Naive thymus-derived CD4-positive, alpha-beta T cell (primary cell): Measurements from ENCODE around the gene CRKL. TPM values are rescaled to one million over a fixed set of nuclear protein-coding genes. Genes with fewer than 3 reads are reported as not detected.

ENCODE experiments used
- ATAC-seq: fragments of 150-1000 bp; cut with Tn5 transposase; 2 replicates; pipeline ENCODE4 v1.10.0; 2021; ENCODE audit warnings: mild to moderate bottlenecking, moderate library complexity
- CTCF ChIA-PET: fragments of 350-600 bp; sonication (Branson Sonifier 250); formaldehyde crosslinking; loops from one replicate; lab custom pipeline; 2021; ENCODE audit warnings: antibody characterized with exemption; lab: Charles Lee
- POLR2A ChIA-PET: fragments of 350-600 bp; sonication (Branson Sonifier 250); formaldehyde crosslinking; loops from one replicate; lab custom pipeline; 2021; ENCODE audit warnings: antibody characterized with exemption, inconsistent platforms; lab: Charles Lee
- DNase-seq, 9 donors: peaks; one replicate each; pipeline versions ENCODE4 v3.0.0 to v3.0.0-alpha.2; 2020 to 2022; ENCODE audit warnings: mixed read lengths in 1 of 9
- H3K27ac ChIP-seq: one replicate; pipeline ENCODE4 v1.7.0; 2013; ENCODE audit warnings: mild to moderate bottlenecking, low read depth, low read length, moderate library complexity
- H3K27me3 ChIP-seq, 2 donors: one replicate each; pipeline ENCODE4 v1.7.0; 2013; ENCODE audit warnings: low read length in 2 of 2, mild to moderate bottlenecking in 2 of 2, moderate library complexity in 2 of 2; ENCODE audit not compliant: control insufficient read depth in 2 of 2, insufficient read depth in 2 of 2
- H3K36me3 ChIP-seq, 3 experiments: 1 replicate in 2 of 3; 2 replicates in 1 of 3; pipeline ENCODE4 v1.7.0; 2013; ENCODE audit warnings: low read length in 3 of 3, mild to moderate bottlenecking in 3 of 3, moderate library complexity in 1 of 3; ENCODE audit not compliant: insufficient read depth in 3 of 3, control insufficient read depth in 2 of 3
- H3K4me1 ChIP-seq, 2 donors: one replicate each; pipeline ENCODE4 v1.7.0; 2013; ENCODE audit warnings: low read length in 2 of 2, mild to moderate bottlenecking in 2 of 2, moderate library complexity in 1 of 2; ENCODE audit not compliant: control insufficient read depth in 2 of 2, insufficient read depth in 2 of 2
- H3K4me3 ChIP-seq: 2 replicates; pipeline ENCODE4 v1.7.0; 2013; ENCODE audit warnings: mild to moderate bottlenecking, low read length
- H3K9me3 ChIP-seq, 3 experiments: 1 replicate in 2 of 3; 2 replicates in 1 of 3; pipeline ENCODE4 v1.7.0; 2013; ENCODE audit warnings: low read length in 3 of 3; ENCODE audit not compliant: control insufficient read depth in 2 of 3
- H3K27ac Mint-ChIP-seq, 9 donors: one replicate each; pipeline ENCODE4 v1.8.0; 2020 to 2022; ENCODE audit warnings: mixed read lengths in 9 of 9, mild to moderate bottlenecking in 8 of 9, moderate library complexity in 5 of 9, inconsistent platforms in 2 of 9
- H3K27me3 Mint-ChIP-seq, 5 donors: one replicate each; pipeline ENCODE4 v1.8.0; 2021 to 2022; ENCODE audit warnings: mixed read lengths in 5 of 5, mild to moderate bottlenecking in 1 of 5
- H3K36me3 Mint-ChIP-seq, 5 donors: one replicate each; pipeline ENCODE4 v1.8.0; 2020 to 2022; ENCODE audit warnings: mixed read lengths in 5 of 5, mild to moderate bottlenecking in 3 of 5, inconsistent platforms in 1 of 5
- H3K4me1 Mint-ChIP-seq, 7 donors: one replicate each; pipeline ENCODE4 v1.8.0; 2020 to 2022; ENCODE audit warnings: mixed read lengths in 7 of 7, mild to moderate bottlenecking in 3 of 7, inconsistent platforms in 1 of 7
- H3K4me3 Mint-ChIP-seq, 10 donors: one replicate each; pipeline ENCODE4 v1.8.0; 2020 to 2022; ENCODE audit warnings: mild to moderate bottlenecking in 10 of 10, mixed read lengths in 10 of 10, moderate library complexity in 6 of 10, inconsistent platforms in 2 of 10
- H3K9me3 Mint-ChIP-seq, 11 donors: one replicate each; pipeline ENCODE4 v1.8.0; 2020 to 2022; ENCODE audit warnings: mixed read lengths in 11 of 11, mild to moderate bottlenecking in 4 of 11, inconsistent platforms in 1 of 11, moderate library complexity in 1 of 11
- intact Hi-C, 2 donors: fragments of 100-400 bp; cut with micrococcal nuclease; formaldehyde crosslinking; loops; one replicate each; pipeline ENCODE4 v1.15.1; 2023
- polyA plus RNA-seq, 2 donors: library from polyadenylated mRNA; unstranded; fragments of 300-500 nt; fragmentation: Illumina TruSeq; gene quantifications; one replicate each; pipeline ENCODE4 v1.2.3, GENCODE V29; 2021
- total RNA-seq, 6 experiments: library from RNA in 5 of 6; stranded (reverse) in 5 of 6; gene quantifications; 1 replicate in 5 of 6; 2 replicates in 1 of 6; pipeline ENCODE4 v1.2.3 and lab custom pipeline; 2021 to 2026

Gene CRKL
- total and polyA plus RNA-seq, 7 experiments from 2014 or later, result 38.9 to 82.7 (median 65.8) TPM

DNA sequence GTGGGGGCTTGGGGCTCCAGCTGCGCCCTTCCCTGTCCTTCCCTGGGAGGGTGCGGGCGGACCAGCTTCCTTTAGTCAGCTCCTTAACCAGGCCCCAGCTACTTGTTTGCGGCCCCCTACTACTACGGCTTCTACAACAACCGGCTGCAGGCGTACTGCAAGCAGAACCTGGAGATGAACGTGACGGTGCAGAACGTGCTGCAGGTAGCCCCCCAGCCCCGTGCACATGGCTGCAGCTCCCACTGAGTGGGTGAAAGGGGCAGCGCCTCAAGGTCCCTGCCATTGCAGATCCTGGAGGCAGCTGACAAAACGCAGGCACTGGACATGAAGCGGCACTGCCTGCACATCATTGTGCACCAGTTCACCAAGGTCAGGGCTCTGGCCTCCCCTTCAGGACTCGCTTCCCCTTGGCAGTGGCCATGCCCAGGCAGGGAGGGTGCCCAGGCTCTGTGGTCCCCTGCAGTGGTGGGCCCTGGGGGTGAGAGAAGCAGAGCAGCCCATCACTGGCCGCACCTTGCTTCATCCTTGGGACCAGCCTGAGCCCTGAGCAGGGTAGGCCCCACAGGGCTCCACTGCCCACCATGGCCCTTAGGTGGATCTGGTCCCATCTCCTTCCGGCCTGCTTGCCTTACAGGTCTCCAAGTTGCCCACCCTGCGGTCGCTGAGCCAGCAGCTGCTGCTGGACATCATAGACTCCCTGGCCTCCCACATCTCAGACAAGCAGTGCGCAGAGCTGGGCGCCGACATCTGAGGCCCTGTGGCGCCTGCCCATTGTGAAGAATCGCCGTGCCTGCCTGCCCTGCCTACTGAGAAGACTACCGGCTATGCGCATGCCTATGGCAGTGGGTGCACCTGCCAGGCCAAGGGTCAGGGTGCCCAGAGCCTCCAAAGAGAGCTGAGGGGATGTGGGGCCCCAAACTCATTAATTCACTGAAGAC is 79.7 kb downstream of the CRKL start:
- Histone ChIP-seq H3K9me3 (no peaks in the 10 kb centered on the region), H3K27me3 (no peaks in the 10 kb centered on the region), H3K4me3 (no peak overlapping the region), H3K4me1 (peaks cover 12 to 14% of the 10 kb centered on the region in 2 donors), H3K36me3 (peaks cover 0 to 86% (median 10%) of the 10 kb centered on the region in 3 experiments), H3K27ac (no peak overlapping the region)
- Mint-ChIP-seq H3K27ac (peak overlapping the region in 4 of 9 donors; percentile 14 to 50 (median 30)), H3K4me3 (no peak overlapping the region), H3K4me1 (peaks cover 7 to 25% (median 11%) of the 10 kb centered on the region in 7 donors), H3K27me3 (no peaks in the 10 kb centered on the region), H3K36me3 (peaks cover 0 to 4% (median 2%) of the 10 kb centered on the region in 5 donors), H3K9me3 (peaks cover 0 to 4% (median 0%) of the 10 kb centered on the region in 11 donors)
- ChIA-PET POLR2A (interaction anchor here (1.0 kb wide), 1 partner anchor 14 kb away, joined by 3 read pairs; the partner anchor contains the start of gene LZTR1), CTCF (no interaction called here)
- intact Hi-C loops, result no loop called here
- ATAC-seq (no peak), DNase-seq (no peak)

DNA sequence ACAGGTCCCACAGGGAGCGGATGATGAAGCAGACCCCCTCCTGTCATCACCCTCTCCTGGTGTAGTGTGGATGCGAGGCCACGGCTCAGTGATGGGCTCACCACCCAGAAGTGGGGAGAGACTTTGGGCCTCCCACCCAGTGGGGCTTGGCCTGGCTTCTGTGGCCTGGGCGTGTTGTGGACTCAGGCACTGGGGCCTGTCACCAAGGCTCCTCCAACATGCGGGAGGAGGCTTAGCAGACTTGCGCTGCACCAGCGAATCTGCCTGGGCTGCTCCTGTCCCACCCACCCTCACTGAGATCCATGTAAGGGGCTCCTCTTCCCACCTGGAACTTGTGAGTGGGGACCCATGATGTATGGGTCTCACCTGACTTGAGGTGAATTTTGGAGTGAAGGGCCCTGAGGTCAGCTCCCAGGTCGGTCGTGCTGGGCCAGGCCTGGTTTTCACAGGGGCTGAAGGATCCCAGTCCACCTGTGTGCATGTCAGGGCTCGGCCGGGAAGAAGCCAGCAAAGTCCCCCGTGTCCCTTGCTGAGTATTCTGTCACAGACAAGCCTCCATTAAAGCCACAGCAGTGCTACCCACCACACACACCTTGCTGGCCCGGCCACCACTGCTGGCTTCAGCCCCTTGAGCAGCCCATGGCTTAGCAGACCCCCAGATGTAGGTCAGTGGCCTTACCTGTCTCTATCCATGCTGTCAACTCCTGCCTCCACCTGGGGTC is 80.5 kb downstream of the CRKL start:
- Mint-ChIP-seq H3K4me1 (peaks cover 9 to 26% (median 11%) of the 10 kb centered on the region in 7 donors), H3K4me3 (no peak overlapping the region), H3K27ac (peak overlapping the region in 1 of 9 donors; percentile 72), H3K36me3 (peaks cover 0 to 4% (median 2%) of the 10 kb centered on the region in 5 donors), H3K9me3 (peaks cover 0 to 4% (median 0%) of the 10 kb centered on the region in 11 donors), H3K27me3 (no peaks in the 10 kb centered on the region)
- Histone ChIP-seq H3K27ac (no peak overlapping the region), H3K4me3 (no peak overlapping the region), H3K9me3 (no peaks in the 10 kb centered on the region), H3K27me3 (no peaks in the 10 kb centered on the region), H3K4me1 (peaks cover 14% of the 10 kb centered on the region in 2 donors), H3K36me3 (peaks cover 0 to 78% (median 3%) of the 10 kb centered on the region in 3 experiments)
- intact Hi-C loops, result no loop called here
- POLR2A ChIA-PET, result interaction anchor here (1.0 kb wide), 1 partner anchor 15 kb away, joined by 3 read pairs; the partner anchor contains the start of gene LZTR1
- no peak for ATAC-seq
- CTCF ChIA-PET, result no interaction called here
- DNase-seq, result no peak

DNA sequence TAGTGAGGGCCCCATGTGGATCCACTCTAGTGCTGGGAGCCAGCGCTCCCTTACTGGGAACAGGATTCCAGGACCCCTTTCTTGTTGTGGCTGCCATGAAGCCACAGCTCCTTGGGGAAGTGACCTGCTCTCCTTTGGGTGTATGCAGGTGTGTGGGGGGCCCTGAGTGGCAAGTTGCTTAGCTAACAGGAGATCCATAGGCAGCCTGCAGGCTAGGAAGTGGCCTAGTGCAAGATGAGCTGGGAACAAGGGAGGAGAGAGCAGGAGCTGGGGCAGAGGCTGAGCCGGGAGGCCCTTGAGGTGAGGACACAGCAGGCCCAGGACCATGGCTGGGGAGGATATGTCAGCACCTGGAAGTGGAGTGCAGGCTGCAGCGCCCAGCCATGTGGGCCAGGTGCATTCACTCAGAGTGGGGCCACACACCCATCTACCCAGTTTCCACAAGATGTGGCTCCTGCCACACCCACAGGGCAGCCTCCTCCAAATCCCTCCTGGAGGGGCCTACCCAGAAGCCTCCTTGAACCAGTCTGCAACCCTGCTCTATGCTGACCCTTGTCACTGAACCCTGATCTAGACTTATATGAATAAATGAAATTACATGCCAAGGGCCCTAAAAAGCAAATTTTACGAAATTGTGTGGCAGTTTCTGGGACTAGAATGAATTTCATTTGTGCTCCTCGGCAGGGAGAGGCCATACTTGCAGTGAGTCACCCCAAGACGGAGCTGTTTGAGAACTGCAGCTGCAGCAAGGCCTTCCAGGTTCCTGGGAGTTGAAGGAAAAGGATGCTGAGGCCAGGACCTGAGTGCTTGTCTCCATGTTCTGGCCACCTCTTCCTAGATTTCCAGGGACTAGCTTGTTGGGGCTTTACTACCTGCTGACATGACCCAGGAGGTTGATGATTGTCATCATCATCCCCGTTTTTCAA is 81.5 kb downstream of the CRKL start:
- H3K27me3 Mint-ChIP-seq, result no peaks in the 10 kb centered on the region
- ChIA-PET POLR2A (interaction anchor here (0.5 to 1.3 kb wide), 6 partner anchors 8 to 1217 kb away, joined by 3 to 5 read pairs (median 3); partner anchors contain the start of gene LZTR1), CTCF (interaction anchor here (0.6 to 1.2 kb wide), 3 partner anchors 15 to 84 kb away, joined by 3 read pairs; no protein-coding TSS in a partner anchor)
- Histone ChIP-seq H3K4me3 (no peak overlapping the region), H3K27me3 (no peaks in the 10 kb centered on the region), H3K36me3 (peaks cover 0 to 68% (median 3%) of the 10 kb centered on the region in 3 experiments), H3K27ac (peak overlapping the region; percentile 17), H3K4me1 (peaks cover 24% of the 10 kb centered on the region in 2 donors), H3K9me3 (no peaks in the 10 kb centered on the region)
- peak overlapping the region in 8 of 9 donors; percentile 6 to 83 (median 64) for H3K27ac Mint-ChIP-seq
- peaks cover 0 to 4% (median 0%) of the 10 kb centered on the region in 11 donors for H3K9me3 Mint-ChIP-seq
- peaks cover 14 to 34% (median 20%) of the 10 kb centered on the region in 7 donors for H3K4me1 Mint-ChIP-seq
- peaks cover 0 to 4% (median 4%) of the 10 kb centered on the region in 5 donors for H3K36me3 Mint-ChIP-seq
- intact Hi-C loops, result no loop called here
- DNase-seq (no peak), ATAC-seq (no peak)
- peak overlapping the region in 7 of 10 donors; percentile 13 to 45 (median 38) for H3K4me3 Mint-ChIP-seq

DNA sequence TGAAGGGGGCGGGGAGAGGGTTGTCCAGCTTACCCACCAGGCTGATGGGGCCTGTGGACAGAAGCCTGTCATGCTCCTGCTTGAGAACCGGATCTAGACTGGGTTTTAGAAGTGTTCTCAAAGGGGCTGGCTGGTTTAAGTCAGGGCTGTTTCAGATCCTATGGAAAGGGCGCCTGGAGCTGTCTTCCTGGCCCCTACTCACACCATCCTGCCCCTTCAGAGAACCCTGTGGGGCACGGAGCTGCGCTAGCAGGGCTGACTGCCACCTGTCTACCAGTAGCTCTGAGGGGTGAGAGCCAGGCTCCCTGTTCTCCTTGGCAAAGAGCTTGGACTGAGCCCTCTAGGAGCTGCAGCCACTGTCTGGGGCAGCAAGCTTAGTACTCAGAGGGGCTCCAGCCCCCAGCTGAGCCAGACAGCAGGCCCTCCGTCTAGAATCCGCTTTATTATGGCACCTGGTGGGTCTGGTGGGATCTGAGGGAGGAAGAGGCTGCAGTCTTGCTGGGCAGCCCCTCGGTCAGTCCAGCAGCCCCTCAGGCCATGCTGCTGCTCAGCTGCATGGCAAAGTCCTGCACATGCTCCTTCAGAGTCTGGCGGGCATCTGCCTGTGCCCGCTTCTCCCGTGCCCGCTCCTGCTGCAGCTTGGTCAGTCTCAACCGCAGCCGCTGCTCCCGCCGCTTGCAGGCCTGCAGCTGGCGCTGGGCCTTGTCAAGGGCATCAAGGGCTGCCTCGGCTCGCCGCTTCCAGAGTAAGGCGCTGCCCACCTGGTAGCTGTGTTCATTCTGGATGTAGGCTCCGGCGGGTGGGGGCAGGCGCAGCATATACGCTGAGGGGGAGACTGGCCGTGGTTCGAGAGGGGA is 82.4 kb downstream of the CRKL start:
- intact Hi-C loops, result loop anchor here (2.0 to 10.0 kb wide), 7 partner anchors 17 to 1877 kb away; partner anchors contain the start of genes DGCR2 (in 1 of the 2), HIRA (in 1 of the 2), LZTR1 (in 1 of the 2) and MRPL40 (in 1 of the 2)

More for the DNA sequence above, 82.4 kb downstream of the CRKL start:
- CTCF ChIA-PET, result interaction anchor here (0.9 to 1.2 kb wide), 3 partner anchors 14 to 84 kb away, joined by 3 read pairs; no protein-coding TSS in a partner anchor
- Mint-ChIP-seq H3K4me3 (peak overlapping the region in 6 of 10 donors; percentile 94 to 98 (median 96)), H3K27me3 (no peaks in the 10 kb centered on the region), H3K9me3 (peaks cover 0 to 4% (median 0%) of the 10 kb centered on the region in 11 donors), H3K4me1 (peaks cover 14 to 36% (median 20%) of the 10 kb centered on the region in 7 donors), H3K27ac (peak overlapping the region in 8 of 9 donors; percentile 55 to 99 (median 98)), H3K36me3 (peaks cover 0 to 4% (median 4%) of the 10 kb centered on the region in 5 donors)
- no peak for ATAC-seq
- no peak for DNase-seq
- H3K27me3 ChIP-seq, result no peaks in the 10 kb centered on the region
- H3K9me3 ChIP-seq, result no peaks in the 10 kb centered on the region
- POLR2A ChIA-PET, result interaction anchor here (0.6 to 4.4 kb wide), 8 partner anchors 9 to 1216 kb away, joined by 3 to 21 read pairs (median 4); partner anchors contain the start of gene LZTR1
- H3K4me1 ChIP-seq, result peaks cover 24 to 26% of the 10 kb centered on the region in 2 donors
- peak overlapping the region; percentile 94 for H3K27ac ChIP-seq
- peaks cover 0 to 60% (median 3%) of the 10 kb centered on the region in 3 experiments for H3K36me3 ChIP-seq
- peak overlapping the region; percentile 79 for H3K4me3 ChIP-seq
